SK-N-SH (cell line): ENCODE data around the gene CMC1. TPM values are rescaled to one million over a fixed set of nuclear protein-coding genes. Genes with fewer than 3 reads are reported as not detected.

ENCODE experiments used
- CTCF ChIA-PET: fragments of 300-600, 350-600 bp; formaldehyde crosslinking; extraction: SDS; loops from one replicate; lab custom pipeline; 2021; lab: Yijun Ruan, JAX
- POLR2A ChIA-PET: fragments of 350-600 bp; sonication (Branson Sonifier 250); formaldehyde crosslinking; extraction: SDS; loops from one replicate; lab custom pipeline; 2020; ENCODE audit warnings: antibody characterized with exemption, inconsistent platforms; lab: Yijun Ruan, JAX
- DNase-seq: peaks from one replicate; pipeline ENCODE4 v3.0.0; 2012
- H2AFZ ChIP-seq: fragments of 200-600 bp; sonication (generic); 2 replicates; pipeline ENCODE4 v1.8.1; 2016; ENCODE audit warnings: antibody characterized with exemption, mild to moderate bottlenecking, low read depth
- H3F3A ChIP-seq: fragments of 200-600 bp; sonication (generic); replicated peaks from 2 replicates; pipeline ENCODE3; 2016; ENCODE audit warnings: antibody characterized with exemption, mild to moderate bottlenecking; ENCODE audit not compliant: insufficient read depth
- H3K27ac ChIP-seq, 2 experiments: fragments of 200-500 bp in 1 of 2; fragments of 200-600 bp in 1 of 2; sonication (Bioruptor generic) in 1 of 2; sonication (generic), shearing (Covaris generic) in 1 of 2; 2 replicates each; pipeline versions ENCODE4 v1.5.1 to v1.6.1; 2014 to 2016; ENCODE audit warnings: low read depth in 2 of 2, inconsistent platforms in 1 of 2, low read length in 1 of 2, mild to moderate bottlenecking in 1 of 2, mixed read lengths in 1 of 2
- H3K27me3 ChIP-seq: fragments of 200-600 bp; sonication (generic), shearing (Covaris generic); 2 replicates; pipeline ENCODE4 v1.6.1; 2016; ENCODE audit warnings: mixed run types; ENCODE audit not compliant: insufficient read depth
- H3K36me3 ChIP-seq, 2 experiments: fragments of 200-500 bp in 1 of 2; fragments of 200-600 bp in 1 of 2; sonication (Bioruptor generic) in 1 of 2; sonication (generic) in 1 of 2; replicated peaks in 1 of 2; 2 replicates each; pipeline versions ENCODE3 to v1.5.1; 2014 to 2016; ENCODE audit warnings: low read length in 1 of 2, mild to moderate bottlenecking in 1 of 2; ENCODE audit not compliant: insufficient read depth in 2 of 2, control insufficient read depth in 1 of 2
- H3K4me1 ChIP-seq, 2 experiments: fragments of 200-500 bp in 1 of 2; fragments of 200-600 bp in 1 of 2; sonication (Bioruptor generic) in 1 of 2; sonication (generic), shearing (Covaris generic) in 1 of 2; 2 replicates each; pipeline versions ENCODE4 v1.5.1 to v1.6.1; 2014 to 2016; ENCODE audit warnings: low read depth in 1 of 2, low read length in 1 of 2, mixed run types in 1 of 2; ENCODE audit not compliant: insufficient read depth in 2 of 2, control insufficient read depth in 1 of 2
- H3K4me2 ChIP-seq: fragments of 200-600 bp; sonication (generic), shearing (Covaris generic); 2 replicates; pipeline ENCODE4 v1.6.1; 2017; ENCODE audit warnings: mixed run types
- H3K4me3 ChIP-seq, 2 experiments: fragments of 200-500 bp in 1 of 2; fragments of 200-600 bp in 1 of 2; sonication (Bioruptor generic) in 1 of 2; sonication (generic), shearing (Covaris generic) in 1 of 2; 2 replicates each; pipeline versions ENCODE4 v1.5.1 to v1.8.1; 2014 to 2016; ENCODE audit warnings: low read depth in 2 of 2, inconsistent platforms in 1 of 2, low read length in 1 of 2, mild to moderate bottlenecking in 1 of 2, mixed read lengths in 1 of 2, moderate library complexity in 1 of 2
- H3K79me2 ChIP-seq: fragments of 200-600 bp; sonication (generic); 2 replicates; pipeline ENCODE4 v1.8.1; 2017; ENCODE audit warnings: mild to moderate bottlenecking; ENCODE audit not compliant: insufficient read depth
- H3K9ac ChIP-seq: fragments of 200-600 bp; sonication (generic); 2 replicates; pipeline ENCODE4 v1.6.1; 2017; ENCODE audit warnings: mixed run types
- H3K9me2 ChIP-seq: fragments of 200-600 bp; sonication (generic); 2 replicates; pipeline ENCODE4 v1.6.1; 2017; ENCODE audit warnings: mixed run types
- H3K9me3 ChIP-seq: fragments of 200-600 bp; sonication (generic); 2 replicates; pipeline ENCODE4 v1.6.1; 2017; ENCODE audit warnings: mixed run types, mild to moderate bottlenecking, moderate library complexity
- H4K20me1 ChIP-seq: fragments of 200-600 bp; sonication (generic); 2 replicates; pipeline ENCODE4 v1.6.1; 2017; ENCODE audit warnings: mild to moderate bottlenecking, mixed run types; ENCODE audit not compliant: insufficient read depth
- CHD2 ChIP-seq: fragments of 150-350 bp; IDR thresholded peaks from 2 replicates; pipeline ENCODE4 v1.6.1; 2018; ENCODE audit warnings: low read length; ENCODE audit not compliant: partially characterized antibody
- CTCF ChIP-seq: fragments of 200-600 bp; sonication (generic); IDR thresholded peaks from 2 replicates; pipeline ENCODE4 v1.6.1; 2017; ENCODE audit warnings: antibody characterized with exemption, mild to moderate bottlenecking, moderate library complexity
- ELF1 ChIP-seq: IDR thresholded peaks from 2 replicates; pipeline ENCODE4 v1.4.0; 2012
- FOSL2 ChIP-seq: IDR thresholded peaks from 2 replicates; pipeline ENCODE4 v1.4.0; 2012; ENCODE audit warnings: low read depth, mild to moderate bottlenecking, moderate library complexity, borderline replicate concordance
- FOXJ3 ChIP-seq: sonication (generic); formaldehyde crosslinking; IDR thresholded peaks from 2 replicates; pipeline ENCODE4 v1.5.1; 2020; ENCODE audit warnings: mild to moderate bottlenecking, missing genetic modification reagents
- FOXM1 ChIP-seq: IDR thresholded peaks from 2 replicates; pipeline ENCODE4 v1.4.0; 2012; ENCODE audit warnings: low read depth, mild to moderate bottlenecking
- PBX3 ChIP-seq: IDR thresholded peaks from 2 replicates; pipeline ENCODE4; 2012
- POLR2AphosphoS5 ChIP-seq: IDR thresholded peaks from 2 replicates; pipeline ENCODE4 v1.6.1; 2012; ENCODE audit warnings: low read depth, low read length
- RAD21 ChIP-seq: IDR thresholded peaks from 2 replicates; pipeline ENCODE4 v1.6.1; 2012; ENCODE audit warnings: mild to moderate bottlenecking, low read length
- RCOR1 ChIP-seq: fragments of 150-350 bp; IDR thresholded peaks from 2 replicates; pipeline ENCODE4 v1.6.1; 2017; ENCODE audit warnings: antibody characterized with exemption, low read length
- REST ChIP-seq: IDR thresholded peaks from 2 replicates; pipeline ENCODE4 v1.6.1; 2012; ENCODE audit warnings: mild to moderate bottlenecking, low read depth, low read length, moderate library complexity
- SIN3A ChIP-seq: IDR thresholded peaks from 2 replicates; pipeline ENCODE4 v1.6.1; 2012; ENCODE audit warnings: low read depth, mild to moderate bottlenecking, low read length, moderate library complexity, borderline replicate concordance
- TAF1 ChIP-seq: IDR thresholded peaks from 2 replicates; pipeline ENCODE4 v1.6.1; 2012; ENCODE audit warnings: low read depth, mild to moderate bottlenecking, low read length, moderate library complexity, borderline replicate concordance
- TCF12 ChIP-seq: IDR thresholded peaks from 2 replicates; pipeline ENCODE4 v1.4.0; 2012
- USF2 ChIP-seq: fragments of 150-350 bp; IDR thresholded peaks from 2 replicates; pipeline ENCODE4 v1.6.1; 2017; ENCODE audit warnings: antibody characterized with exemption, low read length, low read depth, borderline replicate concordance
- WGBS: methylation state at CpG from one replicate; pipeline ENCODE4 v1.1.6; 2017; ENCODE audit warnings: low lambda C conversion rate; 5-methylcytosine and 5-hydroxymethylcytosine counted together
- polyA plus RNA-seq, 3 experiments: library from polyadenylated mRNA; depleted of rRNA; stranded (reverse); fragments of >200 nt; gene quantifications; 2 replicates each; pipeline ENCODE4 v1.2.3, GENCODE V29; 2012

Gene CMC1
- polyA plus RNA-seq, 1 of the 3 experiments (the other 2 are of a cell fraction): 24.1 TPM

- no peaks in the 10 kb centered on the region for H3K9me3 ChIP-seq
- no peak overlapping the region for H3K27ac ChIP-seq
- WGBS: 73% methylated on average over 4 of the region's 4 CpGs
- H3K4me2 ChIP-seq: no peak overlapping the region
- peaks cover 6% of the 10 kb centered on the region for H3F3A ChIP-seq
- H3K4me1 ChIP-seq: peaks cover 0 to 3% of the 10 kb centered on the region in 2 experiments; a peak in 1 of 4 replicates
- DNase-seq: no peak
- CTCF ChIA-PET: no interaction called here
- H2AFZ ChIP-seq: no peak overlapping the region
- H3K4me3 ChIP-seq: no peak overlapping the region
- no peaks in the 10 kb centered on the region for H3K9me2 ChIP-seq
- TF ChIP-seq FOXJ3 (CRISPR knock-in tag) (no peak), PBX3 (no peak), FOSL2 (no peak), SIN3A (no peak), FOXM1 (no peak), CHD2 (no peak), POLR2AphosphoS5 (no peak), USF2 (no peak), RAD21 (no peak), TCF12 (no peak), ELF1 (no peak), CTCF (no peak), RCOR1 (no peak), TAF1 (no peak), REST (no peak)
- TF ChIP-seq, all 33 proteins: peak for 0
- Histone ChIP-seq H4K20me1 (no peaks in the 10 kb centered on the region), H3K79me2 (0 out of 2 replicates have a peak, but pooled peaks cover 3% of the 10 kb centered on the region), H3K27me3 (no peaks in the 10 kb centered on the region), H3K9ac (no peak overlapping the region), H3K36me3 (peaks cover 6 to 13% of the 10 kb centered on the region in 2 experiments)
- POLR2A ChIA-PET: no interaction called here
Measured at GRCh38 chr3:28279770-28280169, 38.4 kb downstream of the CMC1 start.
